ENCODE data around the gene ESR2. TPM values are rescaled to one million over a fixed set of nuclear protein-coding genes. Genes with fewer than 3 reads are reported as not detected.

The ESR2 gene
- total and polyA plus RNA-seq, 2 of the 8 experiments (the other 6 are each of a cell fraction or from before 2014, with no cell fraction given): 0.19 to 0.23 TPM

GRCh38 chr14:64080452-64080851 is 213.7 kb downstream of the ESR2 start (continued):
- TF ChIP-seq, protein P1, sequence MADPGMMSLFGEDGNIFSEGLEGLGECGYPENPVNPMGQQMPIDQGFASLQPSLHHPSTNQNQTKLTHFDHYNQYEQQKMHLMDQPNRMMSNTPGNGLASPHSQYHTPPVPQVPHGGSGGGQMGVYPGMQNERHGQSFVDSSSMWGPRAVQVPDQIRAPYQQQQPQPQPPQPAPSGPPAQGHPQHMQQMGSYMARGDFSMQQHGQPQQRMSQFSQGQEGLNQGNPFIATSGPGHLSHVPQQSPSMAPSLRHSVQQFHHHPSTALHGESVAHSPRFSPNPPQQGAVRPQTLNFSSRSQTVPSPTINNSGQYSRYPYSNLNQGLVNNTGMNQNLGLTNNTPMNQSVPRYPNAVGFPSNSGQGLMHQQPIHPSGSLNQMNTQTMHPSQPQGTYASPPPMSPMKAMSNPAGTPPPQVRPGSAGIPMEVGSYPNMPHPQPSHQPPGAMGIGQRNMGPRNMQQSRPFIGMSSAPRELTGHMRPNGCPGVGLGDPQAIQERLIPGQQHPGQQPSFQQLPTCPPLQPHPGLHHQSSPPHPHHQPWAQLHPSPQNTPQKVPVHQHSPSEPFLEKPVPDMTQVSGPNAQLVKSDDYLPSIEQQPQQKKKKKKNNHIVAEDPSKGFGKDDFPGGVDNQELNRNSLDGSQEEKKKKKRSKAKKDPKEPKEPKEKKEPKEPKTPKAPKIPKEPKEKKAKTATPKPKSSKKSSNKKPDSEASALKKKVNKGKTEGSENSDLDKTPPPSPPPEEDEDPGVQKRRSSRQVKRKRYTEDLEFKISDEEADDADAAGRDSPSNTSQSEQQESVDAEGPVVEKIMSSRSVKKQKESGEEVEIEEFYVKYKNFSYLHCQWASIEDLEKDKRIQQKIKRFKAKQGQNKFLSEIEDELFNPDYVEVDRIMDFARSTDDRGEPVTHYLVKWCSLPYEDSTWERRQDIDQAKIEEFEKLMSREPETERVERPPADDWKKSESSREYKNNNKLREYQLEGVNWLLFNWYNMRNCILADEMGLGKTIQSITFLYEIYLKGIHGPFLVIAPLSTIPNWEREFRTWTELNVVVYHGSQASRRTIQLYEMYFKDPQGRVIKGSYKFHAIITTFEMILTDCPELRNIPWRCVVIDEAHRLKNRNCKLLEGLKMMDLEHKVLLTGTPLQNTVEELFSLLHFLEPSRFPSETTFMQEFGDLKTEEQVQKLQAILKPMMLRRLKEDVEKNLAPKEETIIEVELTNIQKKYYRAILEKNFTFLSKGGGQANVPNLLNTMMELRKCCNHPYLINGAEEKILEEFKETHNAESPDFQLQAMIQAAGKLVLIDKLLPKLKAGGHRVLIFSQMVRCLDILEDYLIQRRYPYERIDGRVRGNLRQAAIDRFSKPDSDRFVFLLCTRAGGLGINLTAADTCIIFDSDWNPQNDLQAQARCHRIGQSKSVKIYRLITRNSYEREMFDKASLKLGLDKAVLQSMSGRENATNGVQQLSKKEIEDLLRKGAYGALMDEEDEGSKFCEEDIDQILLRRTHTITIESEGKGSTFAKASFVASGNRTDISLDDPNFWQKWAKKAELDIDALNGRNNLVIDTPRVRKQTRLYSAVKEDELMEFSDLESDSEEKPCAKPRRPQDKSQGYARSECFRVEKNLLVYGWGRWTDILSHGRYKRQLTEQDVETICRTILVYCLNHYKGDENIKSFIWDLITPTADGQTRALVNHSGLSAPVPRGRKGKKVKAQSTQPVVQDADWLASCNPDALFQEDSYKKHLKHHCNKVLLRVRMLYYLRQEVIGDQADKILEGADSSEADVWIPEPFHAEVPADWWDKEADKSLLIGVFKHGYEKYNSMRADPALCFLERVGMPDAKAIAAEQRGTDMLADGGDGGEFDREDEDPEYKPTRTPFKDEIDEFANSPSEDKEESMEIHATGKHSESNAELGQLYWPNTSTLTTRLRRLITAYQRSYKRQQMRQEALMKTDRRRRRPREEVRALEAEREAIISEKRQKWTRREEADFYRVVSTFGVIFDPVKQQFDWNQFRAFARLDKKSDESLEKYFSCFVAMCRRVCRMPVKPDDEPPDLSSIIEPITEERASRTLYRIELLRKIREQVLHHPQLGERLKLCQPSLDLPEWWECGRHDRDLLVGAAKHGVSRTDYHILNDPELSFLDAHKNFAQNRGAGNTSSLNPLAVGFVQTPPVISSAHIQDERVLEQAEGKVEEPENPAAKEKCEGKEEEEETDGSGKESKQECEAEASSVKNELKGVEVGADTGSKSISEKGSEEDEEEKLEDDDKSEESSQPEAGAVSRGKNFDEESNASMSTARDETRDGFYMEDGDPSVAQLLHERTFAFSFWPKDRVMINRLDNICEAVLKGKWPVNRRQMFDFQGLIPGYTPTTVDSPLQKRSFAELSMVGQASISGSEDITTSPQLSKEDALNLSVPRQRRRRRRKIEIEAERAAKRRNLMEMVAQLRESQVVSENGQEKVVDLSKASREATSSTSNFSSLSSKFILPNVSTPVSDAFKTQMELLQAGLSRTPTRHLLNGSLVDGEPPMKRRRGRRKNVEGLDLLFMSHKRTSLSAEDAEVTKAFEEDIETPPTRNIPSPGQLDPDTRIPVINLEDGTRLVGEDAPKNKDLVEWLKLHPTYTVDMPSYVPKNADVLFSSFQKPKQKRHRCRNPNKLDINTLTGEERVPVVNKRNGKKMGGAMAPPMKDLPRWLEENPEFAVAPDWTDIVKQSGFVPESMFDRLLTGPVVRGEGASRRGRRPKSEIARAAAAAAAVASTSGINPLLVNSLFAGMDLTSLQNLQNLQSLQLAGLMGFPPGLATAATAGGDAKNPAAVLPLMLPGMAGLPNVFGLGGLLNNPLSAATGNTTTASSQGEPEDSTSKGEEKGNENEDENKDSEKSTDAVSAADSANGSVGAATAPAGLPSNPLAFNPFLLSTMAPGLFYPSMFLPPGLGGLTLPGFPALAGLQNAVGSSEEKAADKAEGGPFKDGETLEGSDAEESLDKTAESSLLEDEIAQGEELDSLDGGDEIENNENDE (IDR thresholded peaks at IDR 0.05; ENCODE audit: insufficient replicate concordance, low read length): no peak
- TF ChIP-seq SRF (IDR thresholded peaks at IDR 0.05; ENCODE audit: low read depth, low read length) (no peak), HDAC2 (IDR thresholded peaks at IDR 0.05; ENCODE audit: borderline replicate concordance in 1 of 2, low read depth in 2 of 2, low read length in 2 of 2) (no peak), CBX5 (IDR thresholded peaks at IDR 0.05; ENCODE audit: low read depth, low read length) (no peak)
- TF ChIP-seq, protein P2, sequence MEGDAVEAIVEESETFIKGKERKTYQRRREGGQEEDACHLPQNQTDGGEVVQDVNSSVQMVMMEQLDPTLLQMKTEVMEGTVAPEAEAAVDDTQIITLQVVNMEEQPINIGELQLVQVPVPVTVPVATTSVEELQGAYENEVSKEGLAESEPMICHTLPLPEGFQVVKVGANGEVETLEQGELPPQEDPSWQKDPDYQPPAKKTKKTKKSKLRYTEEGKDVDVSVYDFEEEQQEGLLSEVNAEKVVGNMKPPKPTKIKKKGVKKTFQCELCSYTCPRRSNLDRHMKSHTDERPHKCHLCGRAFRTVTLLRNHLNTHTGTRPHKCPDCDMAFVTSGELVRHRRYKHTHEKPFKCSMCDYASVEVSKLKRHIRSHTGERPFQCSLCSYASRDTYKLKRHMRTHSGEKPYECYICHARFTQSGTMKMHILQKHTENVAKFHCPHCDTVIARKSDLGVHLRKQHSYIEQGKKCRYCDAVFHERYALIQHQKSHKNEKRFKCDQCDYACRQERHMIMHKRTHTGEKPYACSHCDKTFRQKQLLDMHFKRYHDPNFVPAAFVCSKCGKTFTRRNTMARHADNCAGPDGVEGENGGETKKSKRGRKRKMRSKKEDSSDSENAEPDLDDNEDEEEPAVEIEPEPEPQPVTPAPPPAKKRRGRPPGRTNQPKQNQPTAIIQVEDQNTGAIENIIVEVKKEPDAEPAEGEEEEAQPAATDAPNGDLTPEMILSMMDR (IDR thresholded peaks at IDR 0.05; ENCODE audit: control extremely low read depth in 1 of 3, insufficient read depth in 1 of 3, low read depth in 1 of 3, low read length in 3 of 3): no peak
